Measurements from ENCODE around the gene TMEM217. TPM values are rescaled to one million over a fixed set of nuclear protein-coding genes. Genes with fewer than 3 reads are reported as not detected.

The TMEM217 gene
- total and polyA plus RNA-seq, 2 of the 8 experiments (the other 6 are each of a cell fraction or from before 2014, with no cell fraction given), result 0.60 to 1.1 TPM

DNA sequence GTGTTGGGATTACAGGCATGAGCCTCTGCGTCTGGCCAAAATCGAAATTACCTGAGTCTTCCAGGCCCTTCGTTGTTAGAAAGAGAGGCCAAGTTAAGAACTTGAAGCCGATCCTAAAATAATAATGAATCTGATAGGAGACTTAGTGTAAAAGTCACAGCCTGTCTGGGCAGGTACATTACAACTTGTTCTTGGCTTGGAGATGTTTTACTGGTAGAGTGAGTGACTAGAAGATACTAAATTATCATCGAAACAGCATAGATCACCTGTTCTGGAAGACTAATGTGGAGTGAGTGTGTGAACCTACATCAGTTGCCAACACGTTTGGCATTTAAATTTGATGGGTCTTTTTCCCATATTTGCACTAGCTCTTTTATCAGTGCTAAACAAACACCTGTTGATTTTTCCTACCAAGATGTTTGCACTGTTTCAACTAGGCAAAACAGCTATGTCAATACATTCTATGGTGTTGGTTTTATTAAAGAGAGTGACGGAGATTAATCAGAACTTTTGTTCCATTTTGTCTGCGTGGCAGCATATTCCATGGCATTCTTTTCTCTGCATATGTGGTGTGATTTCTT is 4.6 kb upstream of the TMEM217 start (continued):
- no peak for TF ChIP-seq TCF12 (IDR thresholded peaks at IDR 0.05; ENCODE audit: low read depth, low read length)
- TF ChIP-seq KDM5A (IDR thresholded peaks at IDR 0.05; ENCODE audit: low read length), result no peak
- TF ChIP-seq RBBP5 (IDR thresholded peaks at IDR 0.05; ENCODE audit: borderline replicate concordance, low read depth, low read length), result no peak
